HCEC 1CT (cell line): ENCODE results near the gene AUTS2.

Experiments
- DNase-seq: peaks from one replicate; pipeline ENCODE4 v3.0.0-alpha.2; 2017

AUTS2 gene

DNA sequence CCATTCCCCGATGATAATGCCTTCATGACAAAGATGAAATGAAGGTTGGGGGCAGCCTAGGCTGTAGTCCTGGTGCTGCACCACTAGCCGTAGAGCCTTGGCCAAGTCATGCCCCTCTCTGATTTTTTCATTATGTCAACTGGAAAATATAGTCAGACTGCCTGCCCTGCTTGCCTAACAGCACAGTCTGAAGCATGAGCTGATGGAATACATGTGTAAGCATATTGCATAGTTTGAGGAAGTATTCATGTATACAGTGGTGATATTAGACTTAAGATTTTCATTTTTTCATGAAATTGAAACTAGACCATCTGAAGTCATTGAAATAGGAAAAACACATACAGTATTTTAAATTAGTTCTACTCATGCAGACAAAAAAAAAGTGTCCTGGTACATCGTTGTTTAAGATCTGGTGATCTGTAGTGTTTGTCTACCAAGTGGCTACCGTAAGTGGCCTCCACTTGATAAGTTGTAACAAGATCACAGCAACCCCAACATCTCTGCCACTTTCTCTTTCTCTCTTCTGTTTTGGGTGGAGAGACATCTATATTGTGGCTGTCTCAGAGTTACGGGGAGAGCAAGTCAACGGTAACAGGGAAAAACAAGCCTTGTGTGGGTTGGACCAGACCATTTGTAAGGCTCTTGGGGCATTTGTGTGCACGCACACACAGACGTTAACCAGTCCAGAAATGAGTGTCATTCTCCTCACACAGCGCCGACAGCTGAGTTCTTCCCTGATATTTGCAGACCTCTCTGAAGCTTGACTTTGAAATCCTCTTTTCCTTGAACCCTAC, 817.1 kb downstream of the AUTS2 start:
- no peak for DNase-seq

DNA sequence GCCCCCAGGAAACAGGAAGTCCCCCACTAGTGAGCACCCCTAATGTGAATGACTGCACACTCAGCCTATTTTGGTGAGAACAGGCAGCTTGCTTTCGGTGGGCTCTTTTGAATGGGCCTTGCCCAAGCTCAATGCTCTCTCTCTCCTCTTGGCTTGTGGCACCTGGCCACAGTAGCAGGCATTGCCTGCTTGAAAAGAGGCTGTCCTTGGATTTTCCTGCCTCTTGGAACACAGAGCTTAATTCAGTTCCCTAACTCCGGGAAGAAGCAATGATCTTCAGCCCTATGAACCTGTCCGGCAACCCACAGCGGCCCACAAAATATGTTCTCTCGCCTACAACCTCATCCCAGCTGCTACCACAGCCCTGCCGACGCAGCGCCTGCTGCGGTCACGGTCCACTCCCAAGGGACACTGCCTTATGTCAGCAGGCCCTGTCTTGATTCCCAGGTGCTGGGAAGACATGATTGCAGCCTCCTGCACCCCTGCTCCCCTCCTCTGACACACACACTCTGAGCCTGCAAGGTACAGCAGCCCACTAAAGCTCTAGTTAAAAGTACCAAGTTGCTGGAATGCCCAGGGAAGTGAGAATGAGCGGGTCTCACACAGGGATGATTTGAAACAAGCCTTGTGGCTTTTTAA, 818.2 kb downstream of the AUTS2 start:
- no peak for DNase-seq

DNA sequence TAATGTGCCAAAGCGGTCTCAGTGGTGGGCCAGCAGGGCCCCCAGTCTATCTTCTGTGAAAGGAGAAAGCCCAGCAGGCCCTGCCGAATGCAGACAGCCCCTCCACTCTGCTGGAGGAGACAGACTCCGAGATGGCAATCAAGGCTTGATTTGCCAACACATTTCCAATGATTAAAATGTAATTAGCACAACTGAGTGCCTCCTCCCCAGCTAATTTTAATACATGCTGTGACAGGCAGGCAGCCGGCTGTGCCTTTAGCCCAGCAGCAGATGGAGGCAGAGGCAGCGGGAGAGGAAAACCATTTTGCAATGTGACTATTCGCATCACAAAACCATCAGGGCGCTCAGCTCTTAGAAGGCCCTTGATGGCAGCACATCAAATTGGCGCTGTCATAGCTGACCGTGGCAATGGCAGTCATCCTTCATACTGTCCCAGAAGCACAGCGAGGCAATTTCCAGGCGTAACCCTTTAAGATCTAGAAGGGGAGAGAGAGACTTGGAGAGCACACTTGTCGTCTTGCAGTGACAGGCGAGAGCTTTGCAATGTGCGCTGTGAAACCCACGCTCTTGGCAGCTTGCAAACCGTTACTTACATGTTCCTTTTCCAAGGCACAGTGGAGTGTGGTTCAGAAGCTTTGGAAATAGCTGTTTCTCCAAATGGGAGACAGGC, 818.8 kb downstream of the AUTS2 start:
- DNase-seq, result no peak

DNA sequence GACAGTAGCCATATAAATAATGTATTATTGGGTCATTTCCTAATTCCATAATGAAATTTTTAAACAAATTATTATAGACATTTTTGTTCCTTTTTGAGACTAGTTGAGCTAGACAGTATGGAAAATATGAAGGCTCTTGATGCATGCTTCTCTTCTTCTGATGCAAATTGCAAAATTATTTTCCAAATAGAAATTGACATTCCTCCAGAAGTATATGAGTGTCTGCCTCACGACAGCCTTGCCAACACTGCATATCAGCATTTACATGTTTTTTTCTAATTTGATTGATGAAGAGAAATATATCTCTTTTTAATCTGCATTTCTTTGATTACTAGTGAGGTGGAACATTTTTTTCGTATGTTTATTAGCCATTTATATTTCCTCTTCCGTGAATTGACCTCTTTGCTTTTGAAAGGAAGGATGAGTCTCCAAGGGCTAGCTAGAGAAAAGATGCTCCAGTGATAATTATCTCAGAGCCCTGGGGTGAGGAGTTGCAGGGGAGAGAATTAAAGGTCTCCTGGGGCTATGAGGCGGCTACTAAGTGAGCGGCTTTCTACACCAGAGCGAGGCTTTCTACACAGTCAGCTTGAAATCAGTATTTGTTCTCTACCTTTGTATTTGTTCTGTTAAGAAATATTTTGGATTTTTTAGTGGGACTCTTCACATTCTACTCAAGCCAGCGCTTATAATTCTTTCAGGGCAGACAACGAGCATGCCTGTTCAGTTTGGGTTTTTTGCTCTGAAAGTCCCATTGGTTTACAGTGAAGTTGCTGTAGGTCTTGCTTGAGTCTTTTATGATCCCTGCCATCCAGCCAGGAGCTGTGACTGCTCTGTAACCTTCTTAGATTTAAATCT, 821.5 kb downstream of the AUTS2 start:
- DNase-seq, result no peak

DNA sequence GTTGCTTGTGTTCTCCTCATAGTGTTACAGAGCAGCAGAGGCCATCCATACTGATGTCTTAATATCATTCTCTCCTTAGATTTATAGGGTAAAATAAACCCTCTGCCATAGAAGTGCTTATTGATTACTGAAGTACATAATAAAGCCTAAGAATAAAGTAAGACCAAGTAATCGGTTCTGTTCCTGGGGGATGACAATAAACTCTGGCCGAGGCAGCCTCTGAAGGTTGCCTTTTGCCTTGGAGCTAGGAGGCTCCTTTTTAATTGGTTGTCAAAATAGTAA, 822.0 kb downstream of the AUTS2 start:
- DNase-seq, result no peak

DNA sequence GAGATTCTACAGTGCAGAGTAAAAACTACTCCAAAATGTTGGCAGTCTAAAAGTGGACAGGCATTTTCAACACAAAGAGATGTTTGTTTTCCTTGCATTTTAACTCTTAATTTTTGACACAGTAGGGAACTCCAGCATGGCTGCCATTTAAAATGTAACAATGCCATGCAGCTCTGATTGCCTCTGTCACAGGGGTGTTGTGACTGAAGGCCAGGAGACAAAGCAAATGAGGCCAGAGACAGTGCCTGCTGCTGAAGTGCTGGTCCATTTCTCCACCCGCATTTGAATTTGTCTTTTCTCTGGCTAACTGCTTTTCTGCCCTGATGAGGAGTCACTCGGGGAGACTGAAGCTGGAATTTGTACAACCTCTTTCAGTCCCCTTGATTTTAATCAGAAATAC, 823.0 kb downstream of the AUTS2 start:
- DNase-seq, result no peak

DNA sequence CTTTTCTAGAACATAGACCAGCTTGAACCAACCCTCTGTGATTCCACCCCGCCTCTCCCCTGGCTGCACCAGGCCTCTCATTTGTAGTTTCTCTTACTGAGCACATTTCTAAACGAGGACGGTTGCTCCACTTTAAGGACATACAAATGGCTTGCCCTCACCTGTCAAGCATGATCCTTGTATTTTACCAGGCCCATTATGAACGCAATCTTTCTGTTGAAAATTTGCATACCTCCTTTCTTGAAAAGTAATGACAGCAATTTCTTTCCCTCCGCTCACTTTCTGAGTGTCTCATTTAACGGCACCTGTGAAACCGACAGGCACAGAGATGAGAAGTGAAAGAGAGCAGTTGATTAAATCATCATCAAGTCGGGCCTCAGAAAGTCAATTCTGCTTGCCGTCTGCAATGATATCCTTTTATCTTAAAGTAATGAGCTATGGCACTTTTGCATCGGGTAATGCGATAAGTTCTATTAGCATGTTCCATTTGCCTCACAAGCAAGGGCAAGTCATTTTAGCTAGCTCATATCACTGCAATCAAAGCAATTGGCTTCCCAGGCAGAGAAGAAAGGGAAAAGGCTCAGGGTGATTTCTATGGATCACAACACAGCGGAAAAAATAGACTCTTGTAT, 828.1 kb downstream of the AUTS2 start:
- no peak for DNase-seq

DNA sequence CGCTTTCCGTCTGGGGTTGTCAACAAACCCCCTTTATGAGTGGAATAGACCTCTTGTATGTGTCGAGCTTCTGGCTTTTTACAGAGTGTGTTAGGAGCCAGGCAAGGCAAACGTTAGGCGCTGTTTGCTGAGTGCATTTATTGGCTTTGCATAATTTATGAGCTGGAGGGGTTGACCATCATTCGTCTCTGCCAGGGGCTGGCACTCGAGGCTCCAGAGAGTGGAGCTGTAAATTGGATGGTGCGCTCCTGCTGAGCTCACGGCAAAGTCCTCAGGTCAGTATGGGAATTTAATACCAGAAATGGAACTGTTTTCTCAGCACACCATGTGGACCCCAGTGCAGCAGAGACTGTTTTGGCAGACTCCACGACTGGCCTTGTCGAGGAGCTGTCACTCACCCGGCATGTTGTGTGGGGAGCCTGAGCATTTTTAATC, 834.3 kb downstream of the AUTS2 start:
- DNase-seq, result no peak

DNA sequence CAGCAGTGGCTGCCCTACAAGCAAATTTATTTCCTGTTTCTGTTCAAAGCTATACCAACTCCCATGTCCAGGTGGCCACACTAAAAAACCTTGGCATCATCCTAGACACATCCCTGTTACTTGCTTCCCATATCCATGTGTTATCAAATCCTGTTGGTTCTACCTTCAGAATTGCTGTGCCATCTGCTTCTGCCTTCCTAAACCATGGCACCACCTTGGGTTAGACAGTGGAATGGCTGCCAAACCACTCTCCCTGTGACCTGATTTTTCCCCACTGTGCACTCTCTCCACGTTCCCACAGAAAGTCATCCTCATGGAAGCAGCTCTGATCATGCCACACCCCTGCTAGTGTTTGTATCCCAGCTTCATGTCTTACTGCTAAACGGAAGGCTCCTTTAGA, 836.1 kb downstream of the AUTS2 start:
- no peak for DNase-seq

DNA sequence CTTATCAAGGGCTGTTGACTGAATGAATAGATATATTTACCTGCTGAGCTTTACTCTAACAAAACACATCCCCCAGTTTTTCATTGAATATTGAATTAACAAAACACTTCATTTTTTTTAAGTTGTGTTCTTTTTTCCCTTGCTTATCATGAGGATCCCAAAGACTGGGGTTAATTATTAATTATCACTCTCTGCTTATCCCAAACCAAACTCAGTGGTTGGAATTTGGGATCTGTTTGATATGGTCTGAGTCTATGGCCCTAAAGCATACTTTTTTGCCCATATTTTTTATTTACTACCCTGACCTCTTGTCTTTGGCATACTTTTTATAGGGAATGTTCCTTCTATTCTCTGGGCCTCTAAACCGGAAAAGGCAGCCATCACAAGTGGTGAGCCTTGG, 836.5 kb downstream of the AUTS2 start:
- no peak for DNase-seq

DNA sequence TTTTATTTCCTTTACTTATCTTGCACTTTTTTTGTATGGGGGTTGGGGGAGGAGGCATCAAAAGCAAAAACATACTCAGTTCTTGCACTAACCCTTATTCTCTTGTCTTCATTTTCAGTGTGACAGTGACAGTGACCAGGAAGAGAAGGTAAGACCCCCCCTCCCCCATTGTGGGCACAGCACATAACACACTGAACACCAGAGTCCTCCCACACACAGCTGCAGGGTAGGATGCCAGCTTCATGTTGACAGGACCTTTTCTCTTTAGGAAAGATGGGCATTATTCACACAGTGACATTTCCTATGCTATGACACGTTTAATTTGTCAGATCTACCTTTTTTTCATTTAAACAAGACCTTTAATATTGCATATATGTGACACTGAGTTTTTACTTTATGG, 837.4 kb downstream of the AUTS2 start:
- no peak for DNase-seq

DNA sequence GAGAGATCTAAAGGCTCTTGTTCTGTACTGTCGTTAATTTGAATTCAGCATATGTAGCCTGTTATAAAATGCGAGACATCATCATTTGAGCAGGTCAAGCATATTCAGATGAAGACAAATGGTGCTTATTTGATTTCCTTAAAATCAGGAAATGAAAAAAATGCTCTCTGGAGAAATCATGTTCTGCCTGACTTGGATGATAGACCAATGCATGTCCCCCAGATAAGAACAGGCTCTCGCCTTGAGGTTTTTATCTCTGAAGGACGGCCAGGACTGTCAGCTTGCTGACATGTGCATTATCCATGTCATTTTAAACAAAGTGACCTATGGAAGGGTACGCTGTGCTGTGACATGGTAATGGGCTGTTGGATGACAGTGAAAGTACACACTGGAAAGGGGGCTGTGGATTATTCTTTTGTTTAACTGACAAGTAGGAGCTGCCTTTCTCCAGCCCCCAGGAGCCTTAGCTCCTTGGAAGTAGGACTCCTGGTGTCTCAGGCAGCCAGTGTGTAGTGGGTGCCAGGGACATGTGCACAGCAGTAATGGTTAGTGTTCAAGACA, 838.6 kb downstream of the AUTS2 start:
- no peak for DNase-seq

DNA sequence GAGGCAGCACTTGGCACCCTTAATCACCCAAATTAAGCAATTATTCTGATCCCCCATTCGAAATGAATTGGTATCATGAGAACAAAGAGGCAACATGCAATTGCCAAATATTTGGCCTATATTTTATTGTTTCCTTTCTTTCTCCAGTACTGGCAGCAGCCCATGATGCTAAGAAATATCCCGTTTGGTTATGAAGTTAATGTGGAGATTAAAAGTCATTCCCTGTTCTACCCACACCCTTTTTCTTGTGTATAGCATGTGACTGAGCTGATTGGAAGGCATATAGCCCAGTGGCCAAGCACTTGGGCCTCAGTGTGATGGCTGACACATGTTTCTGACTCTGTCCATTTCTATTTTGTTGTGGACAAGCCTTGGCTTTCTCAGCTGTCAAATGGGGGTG, 841.4 kb downstream of the AUTS2 start:
- no peak for DNase-seq

DNA sequence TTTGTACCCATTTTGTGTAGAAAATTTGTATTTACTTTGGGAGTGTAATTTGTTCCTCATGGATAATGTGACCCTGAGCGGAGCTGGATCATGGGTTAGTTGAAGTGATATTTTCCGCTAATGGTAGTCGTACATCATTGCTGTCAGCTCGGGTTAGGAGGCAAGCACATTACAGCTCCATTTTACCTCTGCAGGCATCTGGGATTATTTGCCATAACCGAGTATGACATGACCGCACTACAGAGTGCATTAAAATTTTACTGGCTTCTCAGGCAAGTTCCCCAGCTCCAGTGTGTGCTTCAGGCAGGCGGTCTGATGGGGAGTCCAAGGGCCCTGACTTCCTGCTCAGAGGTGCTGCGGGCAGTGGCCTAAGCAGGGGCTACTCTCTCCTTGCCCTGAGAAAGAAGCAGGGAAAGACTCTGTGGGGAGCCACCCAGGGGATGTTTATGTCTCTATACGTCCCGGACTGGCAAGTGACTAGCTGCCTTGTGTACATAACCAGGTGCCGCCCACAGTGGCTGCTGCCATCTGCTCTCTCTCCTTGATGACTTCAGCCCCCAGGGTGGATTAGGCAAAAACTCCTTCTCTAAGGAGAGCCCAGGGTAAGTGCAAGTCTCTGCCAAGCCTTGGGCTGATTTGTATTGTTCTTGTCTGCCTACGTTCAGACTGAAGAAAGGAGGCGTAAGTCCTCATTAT, 848.3 kb downstream of the AUTS2 start:
- DNase-seq, result no peak

DNA sequence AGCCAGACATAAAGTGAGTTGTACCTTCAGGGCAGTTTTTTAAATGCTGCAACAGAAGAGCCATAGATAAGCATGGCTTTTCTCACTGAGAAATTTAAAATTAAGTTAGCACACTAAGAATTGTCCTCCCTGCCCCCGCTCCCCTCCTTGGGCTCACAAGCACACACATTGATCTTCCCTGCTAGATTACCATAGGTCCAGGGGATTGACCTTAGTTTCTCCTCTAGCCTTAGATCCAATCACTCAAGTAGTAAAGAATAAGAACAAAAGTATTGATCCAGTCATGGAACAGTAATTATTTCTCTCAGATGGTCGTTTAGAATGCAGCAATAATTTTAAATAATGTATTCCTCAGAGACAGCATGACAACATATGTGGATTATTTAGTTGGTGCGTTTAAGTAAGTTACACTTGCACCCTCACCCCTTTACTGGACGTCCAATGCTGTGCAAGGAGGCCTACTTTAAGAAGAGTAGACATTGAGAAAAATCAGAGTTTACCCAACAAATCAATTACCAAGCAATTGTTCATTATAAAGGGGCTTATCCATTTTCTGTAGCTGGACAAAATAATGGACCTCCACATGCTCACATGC, 850.1 kb downstream of the AUTS2 start:
- DNase-seq, result no peak

DNA sequence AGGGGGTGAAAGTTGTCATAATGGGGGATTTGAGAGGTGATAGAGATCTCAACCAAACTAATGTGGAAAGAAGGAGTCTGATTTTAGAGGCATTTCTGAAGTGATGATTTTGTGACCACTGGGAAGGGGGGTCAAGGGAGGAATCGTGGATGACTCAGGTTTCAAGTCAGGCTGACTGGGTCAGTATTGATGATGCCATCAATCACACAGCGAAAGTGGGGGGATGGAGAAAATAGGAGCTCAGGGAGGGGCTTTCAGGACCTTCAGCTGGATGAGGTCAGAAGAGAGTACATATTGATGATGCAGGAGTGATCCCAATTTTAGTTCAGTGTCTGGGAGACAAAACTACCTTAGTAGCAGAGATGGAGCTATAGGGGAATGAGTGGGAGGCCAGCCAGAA, 852.5 kb downstream of the AUTS2 start:
- no peak for DNase-seq

DNA sequence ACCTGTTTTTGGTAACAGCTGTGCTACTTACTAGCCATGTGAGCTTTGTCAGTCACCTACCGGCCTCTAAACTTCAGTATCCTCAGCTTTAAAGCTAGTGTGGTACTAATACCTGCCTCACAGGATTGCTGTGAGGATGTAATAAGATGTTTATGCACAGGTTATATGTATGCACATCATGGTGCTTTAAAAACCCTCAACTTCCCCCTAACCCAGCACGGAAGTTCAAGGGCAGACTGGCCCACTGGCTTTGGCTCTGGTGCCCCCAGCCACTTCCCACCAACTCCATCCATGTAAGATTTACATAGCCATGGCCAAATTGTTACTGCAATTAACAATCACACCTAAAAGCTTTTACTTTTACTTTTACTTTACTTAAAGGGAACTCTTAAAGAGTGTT, 857.6 kb downstream of the AUTS2 start:
- no peak for DNase-seq

DNA sequence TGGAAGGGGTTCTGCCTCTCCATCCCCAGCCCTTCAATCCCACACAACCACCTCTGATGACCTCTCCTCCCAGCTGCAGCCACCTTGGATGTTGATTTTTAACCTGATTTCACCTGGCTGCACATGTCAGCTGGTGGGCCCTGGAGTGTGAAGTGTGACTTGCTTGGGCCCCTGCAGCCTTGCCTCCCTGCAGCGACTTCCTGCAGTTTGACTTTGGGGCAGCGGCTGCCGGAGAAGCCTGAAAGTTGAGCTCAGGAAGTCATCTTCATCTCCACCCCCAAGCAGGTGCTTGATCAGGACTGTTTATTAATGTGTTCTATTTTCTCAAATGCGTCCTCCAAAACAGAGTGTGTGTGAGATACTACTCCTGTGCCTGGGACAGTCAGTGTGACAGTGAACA, 858.4 kb downstream of the AUTS2 start:
- no peak for DNase-seq

DNA sequence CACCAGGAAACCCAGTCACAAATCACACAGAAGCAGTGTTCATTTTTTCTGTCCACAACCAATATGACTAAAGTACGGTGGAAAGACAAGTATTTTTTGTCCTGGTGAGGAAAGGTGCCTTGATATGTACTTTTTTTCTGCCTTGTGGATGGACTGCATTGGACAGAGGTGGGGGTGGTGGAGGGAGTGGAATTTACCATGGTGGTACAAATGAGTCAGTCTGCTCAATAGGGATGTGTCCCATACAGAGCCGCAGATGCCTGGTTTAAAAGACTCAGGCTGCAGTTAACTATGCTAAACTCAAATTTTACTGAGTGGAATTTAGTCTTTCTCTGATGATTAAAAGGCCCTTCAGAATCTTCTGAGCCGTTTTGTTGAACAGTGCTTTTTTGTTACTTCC, 859.2 kb downstream of the AUTS2 start:
- DNase-seq, result no peak

DNA sequence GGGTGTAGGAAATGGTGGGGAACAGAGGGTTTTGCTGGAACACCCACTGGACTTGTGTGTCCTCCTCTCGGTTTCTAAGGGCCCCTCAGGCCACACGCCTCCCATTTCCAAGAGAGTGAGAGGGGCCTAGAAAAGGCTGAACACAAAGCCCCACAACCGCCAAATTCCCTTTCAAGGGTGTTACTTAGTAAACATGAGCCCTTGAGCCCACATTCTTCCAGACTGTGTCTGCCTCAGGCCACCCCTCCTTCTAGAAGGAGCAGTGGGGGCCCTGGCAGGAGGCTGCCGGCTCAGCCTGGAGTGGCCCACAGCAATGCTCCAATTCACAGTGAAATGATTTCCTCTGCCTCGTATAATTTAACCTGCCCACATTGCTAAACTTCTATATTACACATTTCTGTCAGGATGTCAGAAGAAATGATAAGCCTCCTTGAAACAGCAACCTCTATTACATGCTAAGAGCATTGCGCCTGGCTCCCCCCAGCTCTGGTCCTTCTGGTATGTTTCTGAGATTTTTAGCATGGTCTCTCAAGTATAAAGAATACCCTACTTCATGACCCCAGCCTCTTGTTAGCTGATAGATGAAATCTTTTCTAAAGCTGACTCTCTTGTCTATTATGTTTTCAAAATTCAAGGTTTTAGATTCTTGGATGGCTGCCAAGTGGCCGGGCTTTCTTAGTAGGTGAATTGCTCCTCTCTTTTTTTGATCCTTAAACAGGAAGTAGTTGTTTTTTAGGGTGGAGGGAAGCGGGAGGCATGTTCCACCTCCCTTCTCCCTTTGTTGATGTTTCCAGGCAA, 859.8 kb downstream of the AUTS2 start:
- no peak for DNase-seq

DNA sequence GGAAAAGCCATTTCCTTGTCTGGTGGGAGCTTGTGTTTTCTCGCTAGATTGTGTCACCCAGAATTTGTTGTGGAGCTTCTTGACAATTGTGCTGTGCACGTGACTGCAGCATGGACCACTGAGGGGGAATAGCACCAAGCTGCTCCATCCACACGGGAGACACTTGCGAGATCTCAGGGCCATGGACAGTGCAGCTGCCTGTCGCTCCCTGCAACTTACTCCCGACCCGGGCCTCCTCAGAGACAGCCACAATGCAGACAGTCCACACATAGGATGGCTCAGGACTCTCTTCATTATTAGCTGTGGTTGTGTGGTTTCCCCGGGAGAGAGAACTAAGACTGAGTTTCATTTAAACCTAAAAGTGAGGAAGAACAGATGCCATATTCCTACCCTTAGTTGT, 860.5 kb downstream of the AUTS2 start:
- DNase-seq, result no peak
